DMS53 (cell line): ENCODE measurements around the gene OLFML3.

Experiments used
- DNase-seq: peaks from one replicate; lab custom pipeline; 2025; lab: John Stamatoyannopoulos, UW

The OLFML3 gene

GRCh38 chr1:113950908-113951307 is 28.4 kb upstream of the OLFML3 start:
- DNase-seq = no peak

GRCh38 chr1:113951719-113952118 is 27.6 kb upstream of the OLFML3 start:
- DNase-seq = no peak

GRCh38 chr1:113957984-113958383 is 21.3 kb upstream of the OLFML3 start:
- no peak for DNase-seq

GRCh38 chr1:113958691-113959090 is 20.6 kb upstream of the OLFML3 start:
- DNase-seq = no peak

- no peak for DNase-seq
These were observed 15.9 kb upstream of the OLFML3 start for GRCh38 chr1:113963281-113963906.

- DNase-seq = no peak
These were observed 13.4 kb upstream of the OLFML3 start for GRCh38 chr1:113965703-113966412.

- DNase-seq = no peak
These were observed 6.3 kb upstream of the OLFML3 start for GRCh38 chr1:113972954-113973353.

GRCh38 chr1:113975211-113975895 is 3.9 kb upstream of the OLFML3 start:
- DNase-seq = no peak

- peak; percentile 55 for DNase-seq
These were observed 2.5 kb upstream of the OLFML3 start for GRCh38 chr1:113976609-113977278.

- no peak for DNase-seq
These were observed 1.4 kb upstream of the OLFML3 start for GRCh38 chr1:113977906-113978305.

GRCh38 chr1:113980110-113980509 is 836 bp downstream of the OLFML3 start:
- DNase-seq = no peak

- peak; percentile 10 for DNase-seq
These were observed 3.0 kb downstream of the OLFML3 start for GRCh38 chr1:113981962-113982931.

GRCh38 chr1:113982949-113983348 is 3.7 kb downstream of the OLFML3 start:
- no peak for DNase-seq

GRCh38 chr1:113983391-113983790 is 4.1 kb downstream of the OLFML3 start:
- no peak for DNase-seq

GRCh38 chr1:113983826-113984225 is 4.6 kb downstream of the OLFML3 start:
- DNase-seq = peak; percentile 24

GRCh38 chr1:113984710-113985109 is 5.4 kb downstream of the OLFML3 start:
- peak; percentile 95 for DNase-seq

- DNase-seq = no peak
These were observed 7.5 kb downstream of the OLFML3 start for GRCh38 chr1:113986802-113987201.

- DNase-seq = no peak
These were observed 8.0 kb downstream of the OLFML3 start for GRCh38 chr1:113987259-113987658.

- DNase-seq = no peak
These were observed 11.3 kb downstream of the OLFML3 start for GRCh38 chr1:113990530-113990929.

GRCh38 chr1:113990961-113991360 is 11.7 kb downstream of the OLFML3 start:
- DNase-seq = no peak

- DNase-seq = no peak
These were observed 12.3 kb downstream of the OLFML3 start for GRCh38 chr1:113991467-113991997.
